GM21367 (cell line): ENCODE results near the gene FOXA3.

Experiments used
- ATAC-seq: cut with Tn5 transposase; IDR thresholded peaks from one replicate; pipeline ENCODE4 v1.9.1; 2021; ENCODE audit not compliant: unreplicated experiment

FOXA3 gene

DNA sequence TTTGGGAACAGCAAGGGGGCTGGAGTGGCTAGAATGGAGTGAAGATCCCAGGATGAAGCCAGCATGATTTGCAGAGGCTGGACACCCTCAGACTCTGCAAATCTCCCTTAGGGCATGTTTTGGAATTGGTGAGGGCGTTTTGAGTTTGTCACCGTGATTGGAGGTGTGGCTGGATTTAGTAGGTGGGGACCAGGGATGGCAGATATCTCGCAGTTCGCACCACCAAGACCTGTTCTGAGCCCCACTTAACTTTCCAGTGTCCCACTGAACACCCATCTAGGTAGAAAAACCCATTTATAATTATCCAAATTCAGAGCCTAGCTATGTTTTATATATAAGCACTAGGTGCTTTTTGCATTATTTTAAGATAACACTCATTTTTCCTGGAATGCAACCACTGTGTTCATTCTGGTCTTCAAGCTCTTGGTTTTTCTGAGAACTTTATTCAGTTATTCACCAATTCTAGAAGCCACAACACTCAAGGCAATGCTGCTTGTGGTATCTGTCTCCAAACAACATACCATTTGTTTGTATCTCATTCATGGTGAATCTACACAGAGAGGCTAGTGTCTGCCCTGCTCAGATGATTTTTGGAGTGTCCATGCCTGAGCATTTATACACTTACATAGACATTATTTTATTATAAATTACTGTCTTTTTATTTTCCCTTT lies 53.4 kb downstream of the FOXA3 start:
- ATAC-seq: no peak

DNA sequence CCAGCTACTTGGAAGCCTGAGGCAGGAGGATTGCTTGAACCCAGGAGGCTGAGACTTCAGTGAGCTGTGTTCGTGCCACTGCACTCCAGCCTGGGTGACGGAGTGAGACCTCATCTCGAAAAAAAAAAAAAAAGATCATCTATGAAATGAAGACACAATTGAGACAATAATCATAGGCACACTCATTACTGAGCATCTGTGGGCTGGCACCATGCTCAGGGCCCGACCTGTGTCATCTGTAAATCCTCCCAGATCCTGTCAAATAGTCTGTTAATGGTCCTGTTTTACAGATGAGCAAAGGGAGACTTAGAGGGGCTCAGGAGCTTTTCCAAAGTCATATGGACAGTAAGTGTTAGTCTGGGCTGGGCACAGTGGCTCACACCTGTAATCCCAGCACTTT lies 54.6 kb downstream of the FOXA3 start:
- no peak for ATAC-seq

DNA sequence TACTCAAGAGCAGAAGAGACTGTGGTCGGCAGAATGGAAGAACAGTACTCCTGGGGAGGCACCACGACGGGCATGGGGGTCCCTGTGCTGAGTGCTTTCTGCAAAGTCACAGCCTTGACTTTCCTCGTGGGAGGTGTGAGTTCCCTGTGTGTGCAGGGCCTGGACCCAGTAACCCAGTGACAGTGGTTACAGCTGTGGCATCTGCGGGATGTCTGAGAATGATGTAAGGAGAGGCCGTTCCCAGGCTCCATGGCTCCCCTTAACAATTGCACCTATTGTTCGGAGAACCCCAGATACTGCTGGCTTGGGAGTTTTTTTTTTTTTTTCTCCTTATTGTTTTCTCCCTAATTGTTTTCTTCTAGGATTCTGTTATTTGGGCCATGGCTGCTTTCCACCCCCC lies 55.6 kb downstream of the FOXA3 start:
- ATAC-seq: no peak

GRCh38 chr19:45920458-45920857 lies 56.3 kb downstream of the FOXA3 start:
- no peak for ATAC-seq

GRCh38 chr19:45922281-45922680 lies 58.2 kb downstream of the FOXA3 start:
- ATAC-seq: no peak
